COR-L47 (cell line): ENCODE data around the gene BMERB1.
"Not testable (repeated sequence)": the region's sequence is repeated elsewhere in the genome, so short reads cannot be mapped to it uniquely, and the experiment has no call there.

Experiments
- DNase-seq: peaks from one replicate; lab custom pipeline; 2025; lab: John Stamatoyannopoulos, UW

BMERB1 gene

DNA sequence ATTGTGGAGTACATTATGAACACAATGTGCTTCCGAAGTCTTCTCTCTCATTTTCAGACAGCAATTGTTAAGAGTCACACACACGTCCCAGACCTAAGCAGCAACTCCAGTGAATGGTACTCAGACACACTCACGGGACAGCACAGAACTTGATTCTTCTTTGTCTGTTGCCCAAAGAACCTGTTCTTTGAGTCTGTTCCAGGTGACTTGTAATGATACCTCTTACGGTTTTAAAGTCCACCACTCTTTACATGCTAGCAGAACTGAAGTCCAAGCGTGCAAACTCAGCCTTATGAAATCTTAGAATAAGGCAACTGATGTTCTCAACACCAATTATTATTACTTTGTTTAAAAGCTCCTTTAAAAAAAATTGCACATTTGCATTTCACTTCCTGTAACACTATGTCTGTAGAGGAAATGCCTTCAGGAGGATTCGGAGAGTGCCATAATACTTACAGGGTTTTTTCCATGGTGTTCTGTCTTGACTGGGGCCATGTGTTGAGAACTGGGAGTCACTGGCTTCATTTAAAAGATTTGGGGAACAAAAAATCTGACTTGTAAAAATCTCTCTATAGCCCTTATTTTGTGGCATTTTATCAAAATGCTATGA is 160.4 kb downstream of the BMERB1 start:
- DNase-seq = no peak

DNA sequence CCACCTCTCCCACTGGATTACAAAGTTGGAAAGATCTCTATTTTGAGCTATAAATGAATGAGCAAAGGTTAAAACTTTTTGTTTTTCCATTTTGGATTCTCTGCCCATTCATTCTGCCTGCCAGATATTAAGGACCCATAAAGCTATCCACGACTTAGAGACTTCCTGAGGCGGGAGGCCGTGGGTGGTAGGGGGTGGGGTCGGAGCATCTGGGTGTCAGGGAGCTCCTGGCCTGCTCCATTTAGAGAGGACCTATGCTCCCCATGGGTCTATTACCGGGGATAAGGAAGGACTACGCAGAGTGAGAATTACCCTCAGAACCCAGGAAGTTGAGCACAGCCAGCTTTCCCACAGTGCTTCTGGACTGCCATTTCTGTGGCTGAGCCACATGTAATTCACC is 162.7 kb downstream of the BMERB1 start:
- DNase-seq = no peak

DNA sequence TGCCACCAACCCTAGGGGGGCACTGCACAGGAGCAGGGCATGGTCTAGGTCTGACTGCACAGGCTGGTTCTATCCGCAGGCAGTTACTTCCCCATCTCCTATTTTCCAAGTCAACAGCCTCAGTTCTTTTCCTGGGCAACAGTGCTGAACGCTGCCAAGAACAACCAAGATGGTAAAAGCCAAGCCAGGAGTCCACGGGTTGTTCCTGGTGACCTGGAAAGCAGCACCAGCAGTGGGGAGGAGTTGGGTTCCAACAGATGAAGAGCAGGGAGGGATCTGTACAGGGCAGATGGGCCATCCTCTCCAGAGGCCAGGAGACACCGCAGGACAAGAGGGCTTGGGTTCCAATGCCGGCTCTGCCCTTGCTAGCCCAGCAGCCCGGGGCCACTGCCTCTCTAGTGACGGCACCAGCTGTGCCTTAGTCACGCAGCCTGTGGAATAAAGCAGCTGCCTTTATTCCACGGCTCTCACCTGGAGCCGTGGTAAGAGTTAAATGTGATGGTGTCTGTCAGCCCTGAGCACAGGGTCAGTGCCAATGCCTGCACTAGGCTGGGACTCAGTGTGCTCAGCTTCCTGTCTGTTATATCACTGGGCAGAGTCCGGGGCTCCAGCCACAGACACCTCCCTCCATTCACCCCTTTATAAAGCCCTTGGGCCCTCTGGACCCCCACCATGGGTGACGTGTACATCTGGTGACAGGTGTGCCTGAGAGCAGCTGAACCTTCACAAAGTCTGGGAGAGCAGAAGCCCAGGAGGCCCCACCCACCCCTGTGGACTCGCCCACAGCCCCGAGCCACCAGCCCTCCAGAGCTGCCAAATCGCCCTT is 163.6 kb downstream of the BMERB1 start:
- no peak for DNase-seq

DNA sequence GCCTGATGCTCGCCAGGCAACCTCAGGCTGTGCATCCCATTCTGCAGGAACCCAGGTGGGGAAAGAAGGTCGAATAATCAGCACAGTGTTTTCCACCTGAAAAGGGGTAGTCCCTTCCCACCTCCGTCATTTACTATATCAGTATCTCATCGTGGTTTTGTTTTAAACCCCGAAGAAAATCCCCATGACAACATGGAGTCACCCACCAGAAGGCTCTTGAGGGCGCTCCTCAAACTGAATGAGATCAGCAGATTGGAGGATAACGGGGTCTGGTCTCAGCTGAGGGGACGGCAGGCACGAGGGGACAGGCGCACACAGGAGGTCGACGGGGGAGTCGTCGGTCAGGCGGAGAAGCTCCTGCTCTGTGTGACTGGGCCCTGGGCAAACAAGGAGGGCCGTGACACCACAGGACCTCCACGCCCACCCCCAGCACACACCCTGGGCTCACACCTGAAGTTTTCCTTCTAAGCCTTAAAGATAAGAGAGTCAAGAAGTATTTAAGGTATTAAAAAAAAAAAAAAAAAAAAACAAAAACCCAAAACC is 164.3 kb downstream of the BMERB1 start:
- no peak for DNase-seq

DNA sequence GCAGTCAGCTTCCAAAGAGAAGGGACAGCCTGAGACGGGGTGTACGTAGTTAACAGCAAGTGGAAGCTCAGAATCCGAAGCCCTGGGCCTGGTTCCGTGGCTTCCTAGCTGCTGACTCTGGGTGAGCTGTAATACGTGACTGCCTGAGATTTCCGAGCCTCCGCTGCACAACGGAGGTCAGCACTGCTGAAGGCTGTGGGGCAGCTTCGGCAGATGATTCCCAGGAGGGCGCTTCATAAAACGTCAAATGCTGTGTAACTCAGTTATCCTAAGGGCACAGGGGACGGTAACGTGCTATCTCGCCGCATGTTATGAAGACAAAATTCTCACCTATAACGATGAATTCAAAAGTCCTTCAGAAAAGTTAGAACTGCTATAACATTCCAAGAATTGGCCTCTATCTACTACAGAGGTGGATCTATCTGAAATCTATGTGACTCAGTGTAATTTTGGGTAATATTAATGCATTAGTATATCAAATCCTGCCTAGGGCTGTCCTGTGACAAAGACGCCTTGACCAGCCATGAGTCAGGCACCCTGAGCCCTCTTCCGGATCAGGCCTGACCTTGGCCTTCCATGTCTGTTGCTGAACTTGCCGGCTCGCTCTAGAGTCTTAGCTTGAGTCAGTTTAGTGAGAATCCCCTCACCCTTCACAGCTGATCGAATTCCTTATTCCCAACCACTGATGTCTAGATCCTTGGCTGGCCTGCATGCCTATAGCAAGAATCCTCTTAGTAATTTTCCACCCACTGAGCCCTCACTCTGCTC is 165.1 kb downstream of the BMERB1 start:
- DNase-seq = no peak

DNA sequence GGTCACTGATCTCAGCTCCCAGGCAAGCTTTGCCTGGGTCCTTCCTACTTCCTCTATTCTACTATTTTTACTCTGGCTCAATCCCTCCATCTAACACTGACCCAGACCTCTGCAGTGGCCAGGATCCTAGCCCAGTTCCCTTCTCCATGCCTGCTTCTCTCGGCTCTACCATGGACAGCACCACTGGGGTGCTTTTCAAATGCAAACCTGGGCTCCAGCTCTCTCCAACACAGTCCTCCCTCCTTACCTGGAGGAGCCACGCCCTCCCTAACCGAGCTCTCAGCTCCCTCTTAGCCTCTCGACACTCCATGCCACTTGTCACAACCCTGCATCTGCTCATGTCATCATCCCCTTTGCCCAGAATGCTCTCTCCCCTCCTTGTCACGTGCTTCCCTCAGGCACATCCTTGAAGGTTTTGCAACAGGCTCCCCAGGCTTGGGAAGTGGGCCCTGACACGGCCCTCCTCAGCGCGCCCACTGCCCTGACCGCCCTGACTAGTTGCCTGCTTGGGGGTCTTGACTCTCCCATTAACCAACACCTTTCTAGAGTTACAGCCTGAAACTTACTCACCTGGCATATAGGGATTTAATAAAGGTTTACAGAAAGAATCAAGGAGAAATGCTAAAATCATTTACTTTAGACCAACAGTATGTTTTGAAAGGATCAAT is 167.0 kb downstream of the BMERB1 start:
- no peak for DNase-seq

DNA sequence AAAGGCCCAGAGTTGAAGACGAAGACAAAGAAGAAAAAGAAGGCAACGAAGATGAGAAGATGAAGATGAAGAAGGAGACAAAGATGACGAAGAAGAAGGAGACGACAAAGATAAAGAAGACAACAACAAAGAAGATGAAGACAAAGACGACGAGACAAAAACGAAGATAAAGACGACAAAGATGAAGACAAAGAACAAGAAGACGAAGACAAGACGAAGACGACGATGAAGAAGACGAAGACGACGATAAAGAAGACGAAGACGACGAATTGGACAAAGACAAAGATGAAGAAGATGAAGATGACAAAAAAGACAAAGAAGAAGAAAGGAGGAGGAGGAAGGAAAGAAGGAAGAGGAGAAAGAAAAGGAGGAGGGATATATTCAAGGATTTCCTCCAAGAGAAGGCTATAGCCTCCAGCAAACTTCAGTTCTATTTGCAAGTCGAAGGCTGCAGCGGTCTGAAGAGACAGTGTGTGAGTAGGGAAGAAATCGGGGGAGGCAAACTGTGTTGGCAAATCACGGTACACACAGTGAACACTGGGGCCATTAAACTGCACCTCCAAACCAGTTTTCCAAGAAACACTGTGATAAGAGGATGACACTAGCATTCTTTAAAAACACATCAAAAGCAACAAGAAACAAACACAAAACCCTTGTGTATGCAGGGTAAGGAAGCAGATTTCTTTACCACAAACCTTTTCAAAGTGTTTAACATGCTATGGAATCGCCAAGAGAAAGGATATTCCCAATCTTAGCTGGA is 168.1 kb downstream of the BMERB1 start:
- DNase-seq = no peak

DNA sequence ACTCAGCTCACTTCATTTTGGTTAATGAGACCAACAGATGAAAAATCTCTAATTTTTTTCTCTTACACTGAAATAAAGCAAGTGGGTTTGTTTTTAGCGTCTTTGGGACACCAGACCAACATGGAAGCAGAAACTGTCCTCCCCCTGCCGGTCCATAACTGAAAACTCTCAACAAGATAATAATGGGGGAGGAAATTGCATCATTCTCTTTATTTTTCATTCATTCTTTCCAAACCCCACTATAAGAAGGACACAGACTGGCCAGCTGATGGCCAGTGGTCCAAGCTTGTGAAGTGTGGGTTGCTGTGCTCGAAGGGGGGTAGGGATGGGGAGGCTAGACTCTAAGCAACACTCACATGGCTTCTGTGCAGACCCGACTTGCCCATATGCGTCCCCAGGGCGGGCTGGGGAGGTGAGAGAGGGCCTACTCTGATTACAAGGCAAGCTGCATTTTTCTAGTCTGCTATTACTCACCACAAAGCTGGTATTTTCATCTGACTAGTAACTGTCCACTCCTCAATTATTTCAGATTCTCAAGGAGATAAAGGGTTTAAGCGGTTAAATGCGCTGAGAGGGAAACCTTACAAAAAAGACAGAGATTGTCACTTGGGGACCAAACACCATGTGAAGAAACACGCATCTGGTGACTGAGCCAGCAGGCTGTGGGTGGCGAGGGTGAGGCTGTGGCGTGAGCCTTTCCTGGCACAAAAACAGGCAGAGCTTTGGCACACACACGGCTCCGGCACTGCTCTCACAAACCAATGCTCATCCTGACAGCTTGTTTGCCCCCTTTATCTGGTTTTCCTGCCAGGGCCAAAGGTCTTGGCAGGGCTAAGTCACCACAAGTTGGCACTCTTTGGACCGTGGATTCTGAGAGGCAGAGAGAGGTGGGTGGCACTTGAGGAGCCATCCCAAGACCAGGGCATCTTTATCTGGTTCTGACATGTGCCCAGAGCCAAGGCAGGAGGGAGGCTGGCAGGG is 170.4 kb downstream of the BMERB1 start:
- DNase-seq = no peak

DNA sequence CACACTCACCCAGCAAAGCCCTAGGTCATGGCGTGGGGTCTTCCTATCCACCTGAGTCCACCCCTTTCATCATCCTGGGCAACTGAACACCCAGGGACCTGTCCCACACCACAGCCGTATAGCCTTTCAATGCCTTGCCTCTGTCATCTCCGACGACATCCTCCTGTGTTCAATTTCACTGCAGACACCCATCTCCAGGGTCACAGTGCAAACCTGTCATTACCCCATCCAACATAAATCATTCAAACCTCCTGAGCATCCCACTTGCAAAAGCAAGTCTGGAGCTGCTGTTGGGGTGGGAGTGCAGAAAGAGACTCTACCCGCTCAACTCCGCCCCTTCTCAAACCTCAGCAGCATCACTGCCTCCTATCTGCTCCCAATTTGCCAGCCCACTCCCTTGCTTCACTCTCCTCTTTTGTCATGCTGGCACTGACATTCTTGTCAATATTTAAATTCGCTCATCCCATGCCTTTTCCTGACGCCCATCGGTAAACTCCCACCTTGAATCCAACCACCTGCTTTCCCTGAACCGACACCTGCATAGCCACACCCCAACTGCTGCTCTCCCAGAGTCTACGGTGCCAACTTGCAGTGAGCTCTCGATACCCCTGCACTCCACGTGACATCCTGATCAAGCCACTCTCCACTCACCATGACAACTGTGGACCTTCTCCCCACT is 171.6 kb downstream of the BMERB1 start:
- no peak for DNase-seq

DNA sequence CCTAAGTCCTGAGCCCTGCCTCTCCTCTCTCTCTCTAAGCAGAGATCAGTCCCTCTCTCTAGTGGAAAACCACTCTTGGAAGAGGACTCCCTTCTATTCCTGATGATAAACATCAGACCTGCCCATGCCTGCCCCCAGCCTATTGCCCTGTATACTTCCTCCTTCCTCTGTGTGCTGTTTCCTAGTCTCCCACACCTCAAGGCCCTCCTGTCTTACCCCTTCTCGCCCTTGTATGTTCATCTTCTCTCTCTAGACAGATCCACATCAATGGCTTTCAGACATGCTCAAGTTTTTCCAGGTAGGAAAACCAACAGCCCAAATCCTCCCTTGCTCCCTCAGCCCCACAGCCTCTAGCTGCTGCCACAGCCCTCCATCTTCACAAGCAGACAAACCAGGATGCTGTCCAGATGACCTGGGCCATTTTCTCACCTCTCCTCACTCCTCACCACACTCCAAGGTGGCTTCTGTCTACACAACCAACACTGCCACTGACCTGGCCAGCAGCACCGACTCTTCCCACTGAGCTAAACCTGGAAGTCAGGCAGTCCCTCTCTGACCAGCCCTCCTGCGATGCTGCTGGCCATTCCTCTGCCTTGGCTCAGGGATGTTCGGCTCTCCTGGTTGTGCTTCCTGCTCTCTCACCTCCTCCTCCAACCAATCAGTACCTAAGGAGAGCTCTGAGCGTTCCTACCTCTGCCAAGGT is 172.3 kb downstream of the BMERB1 start:
- no peak for DNase-seq

DNA sequence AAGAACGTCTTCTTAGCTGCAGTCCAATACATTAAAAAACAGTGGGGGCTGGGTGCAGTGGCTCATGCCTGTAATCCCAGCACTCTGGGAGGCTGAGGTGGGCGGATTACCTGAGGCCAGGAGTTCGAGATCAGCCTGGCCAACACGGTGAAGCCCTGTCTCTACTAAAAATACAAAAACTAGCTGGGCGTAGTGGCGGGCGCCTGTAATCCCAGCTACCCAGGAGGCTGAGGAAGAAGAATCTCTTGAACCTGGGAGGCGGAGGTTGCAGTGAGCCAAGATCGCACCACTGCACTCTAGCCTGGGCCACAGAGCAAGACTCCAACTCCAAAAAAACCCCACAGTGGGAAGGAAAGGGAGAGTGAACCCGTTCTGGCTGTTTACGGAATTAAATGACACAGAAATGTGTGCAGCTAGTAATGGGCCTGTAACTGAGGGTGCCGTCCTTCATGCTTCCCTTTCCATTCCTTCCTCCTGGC is 172.9 kb downstream of the BMERB1 start:
- not testable (repeated sequence) for DNase-seq

DNA sequence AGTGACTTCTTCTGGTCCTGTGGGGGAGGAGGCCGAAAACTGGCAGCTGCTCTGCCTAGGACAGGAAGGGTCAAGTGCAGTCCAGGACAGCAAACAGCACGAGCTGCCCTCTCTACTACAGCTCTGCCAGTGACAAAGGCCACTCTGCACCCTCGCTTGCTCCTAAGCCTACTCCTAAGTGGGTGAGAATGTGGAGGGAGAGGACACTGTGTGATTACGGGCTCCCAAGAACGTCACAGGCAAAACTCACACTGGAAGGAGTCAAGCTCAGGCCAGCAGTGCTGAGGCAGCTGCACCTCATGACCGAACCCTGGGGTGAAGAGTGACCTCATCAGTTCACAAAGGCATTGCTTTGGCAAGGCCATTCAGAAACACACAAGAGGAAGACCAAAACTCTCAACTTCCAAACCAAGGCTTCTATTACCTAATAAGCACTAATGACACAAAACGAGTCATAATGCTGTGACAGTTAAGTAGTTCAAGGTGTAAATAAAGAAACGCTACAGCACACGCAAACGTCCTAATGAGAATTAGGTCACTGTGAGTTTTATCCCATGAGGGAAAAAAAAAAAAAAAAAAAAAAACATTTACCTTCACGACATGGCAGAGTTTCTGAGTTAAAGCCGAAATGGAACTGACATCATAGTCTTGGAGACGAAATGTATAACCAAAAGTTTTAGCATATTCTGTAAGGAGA is 173.5 kb downstream of the BMERB1 start:
- DNase-seq = no peak

DNA sequence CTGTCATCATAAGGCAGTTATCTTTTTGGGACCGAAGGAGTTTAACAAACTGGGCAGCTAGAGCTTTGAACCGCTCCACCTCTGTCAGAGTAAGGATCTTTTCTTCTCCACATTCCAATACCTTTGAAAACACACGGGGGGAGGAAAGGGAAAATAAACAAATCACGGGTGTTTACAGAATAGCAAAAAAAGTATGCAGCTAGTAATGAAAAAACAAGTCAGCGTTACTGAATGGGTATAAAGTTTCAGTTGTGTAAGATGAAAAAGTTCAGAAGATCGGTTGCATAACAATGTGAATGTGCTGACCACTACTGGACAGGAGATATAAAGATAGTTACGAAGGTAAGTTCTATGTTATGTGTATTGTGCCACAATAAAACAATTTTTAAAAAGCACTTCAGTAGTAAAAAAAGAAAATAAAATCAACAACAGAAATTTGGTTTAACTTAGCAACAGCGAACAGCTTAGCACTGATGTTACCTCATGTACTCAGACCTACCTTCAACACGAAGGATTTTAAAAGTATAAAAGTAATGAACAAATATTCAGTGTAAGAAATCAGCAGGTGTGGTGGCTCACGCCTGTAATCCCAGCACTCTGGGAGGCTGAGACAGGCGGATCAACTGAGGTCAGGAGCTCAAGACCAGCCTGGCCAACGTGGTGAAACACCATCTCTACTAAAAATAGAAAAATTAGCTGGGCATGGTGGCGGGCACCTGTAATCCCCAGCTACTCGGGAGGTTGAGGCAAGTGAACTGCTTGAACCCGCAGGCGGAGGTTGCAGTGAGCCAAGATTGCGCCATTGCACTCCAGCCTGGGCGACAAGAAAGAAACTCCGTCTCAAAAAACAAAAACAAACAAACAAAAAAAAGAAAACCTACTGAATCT is 174.3 kb downstream of the BMERB1 start:
- no peak for DNase-seq

DNA sequence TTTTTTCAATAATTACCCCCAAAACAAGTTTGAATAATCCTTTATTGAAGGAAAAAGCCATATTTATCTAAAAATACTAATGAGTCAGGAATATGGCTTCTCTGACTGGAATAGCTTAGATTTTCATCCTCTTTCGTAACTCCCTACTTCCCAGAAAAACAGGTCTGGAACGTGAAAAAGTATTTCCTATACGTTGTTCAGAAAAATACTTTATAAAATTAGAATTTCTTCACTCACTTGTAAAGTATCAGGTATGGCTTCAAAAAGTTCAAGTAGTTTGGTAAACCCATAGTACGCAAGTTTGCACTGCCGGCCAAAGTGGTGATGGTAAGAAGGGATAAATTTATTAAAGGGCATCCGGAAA is 174.9 kb downstream of the BMERB1 start:
- DNase-seq = no peak

DNA sequence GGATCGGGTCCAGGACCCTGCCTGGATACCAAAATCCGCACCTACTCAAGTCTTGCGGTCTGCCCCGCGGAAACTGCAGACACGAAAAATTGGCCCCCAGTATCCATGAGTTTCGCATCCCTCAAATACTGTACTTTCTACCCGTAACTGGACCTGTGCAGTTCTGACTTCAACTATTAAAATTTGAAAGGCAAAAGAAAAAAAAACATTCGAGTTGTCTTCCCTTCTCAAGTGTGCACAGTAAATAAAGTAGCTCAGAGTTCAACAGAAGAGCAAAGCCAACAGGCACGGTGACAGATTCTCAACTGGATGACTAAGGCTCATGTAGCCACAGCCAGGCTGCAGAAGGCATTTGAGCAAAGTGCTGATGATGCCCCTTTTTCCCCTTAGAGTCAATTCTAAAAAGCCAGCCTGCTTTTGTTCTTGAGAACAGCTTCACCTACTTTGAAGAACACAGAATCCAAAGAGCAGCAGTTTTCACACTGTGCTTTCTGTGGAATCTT is 176.0 kb downstream of the BMERB1 start:
- no peak for DNase-seq

DNA sequence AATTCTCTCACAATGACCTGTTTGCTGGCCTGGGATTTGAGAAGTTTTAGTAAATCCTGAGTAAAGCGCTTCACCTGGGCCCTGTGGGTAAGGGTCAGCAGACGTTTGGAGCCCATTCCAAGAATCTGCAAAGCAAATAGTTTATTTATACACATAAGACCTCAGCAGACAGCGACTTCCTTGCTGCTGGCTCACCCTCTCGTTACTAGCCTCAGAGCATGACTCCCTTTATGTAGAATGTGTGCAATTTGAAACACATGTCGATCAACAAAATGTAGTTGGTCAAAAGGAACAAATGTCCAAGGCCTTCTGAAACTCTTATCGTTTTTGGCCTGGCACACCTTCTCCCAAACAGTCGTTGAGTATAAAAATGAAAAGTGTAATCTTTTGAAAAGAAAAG is 177.2 kb downstream of the BMERB1 start:
- no peak for DNase-seq

DNA sequence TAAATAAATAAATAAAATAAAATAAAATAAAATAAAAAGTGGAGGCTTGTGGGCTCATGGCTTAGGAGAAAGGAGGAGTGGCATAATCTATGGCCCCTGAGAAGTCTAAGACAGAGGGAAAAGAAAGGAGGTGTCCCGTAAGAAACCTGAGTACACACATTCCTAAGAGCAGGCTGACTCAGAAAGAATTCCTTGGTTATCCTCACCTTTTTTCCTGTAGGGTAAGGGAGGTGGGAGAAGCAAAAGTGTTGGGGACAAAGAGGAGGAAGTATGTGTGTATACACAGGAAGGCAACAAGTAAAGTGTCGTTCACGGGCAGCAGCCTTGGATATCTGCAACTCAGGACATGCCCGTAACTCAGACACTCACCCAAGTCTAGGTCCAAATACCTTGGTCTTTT is 179.3 kb downstream of the BMERB1 start:
- no peak for DNase-seq
